Neural progenitor cell (in vitro differentiated cells): Measurements from ENCODE around the gene PHF13. TPM values are rescaled to one million over a fixed set of nuclear protein-coding genes. Genes with fewer than 3 reads are reported as not detected.

Experiments used
- DNase-seq: peaks from one replicate; pipeline ENCODE4 v3.0.0-alpha.2; 2016; ENCODE audit warnings: low spot score
- H2AFZ ChIP-seq: fragments of 200-600 bp; sonication (generic); replicated peaks from 2 replicates; pipeline ENCODE4 v1.6.1; 2016; ENCODE audit warnings: antibody characterized with exemption
- H3F3A ChIP-seq: fragments of 200-600 bp; sonication (generic); 2 replicates; pipeline ENCODE4 v1.6.1; 2016; ENCODE audit warnings: antibody characterized with exemption, low read depth
- H3K27ac ChIP-seq: fragments of 200-600 bp; sonication (generic); 2 replicates; pipeline ENCODE4 v1.5.1; 2016; ENCODE audit warnings: mild to moderate bottlenecking
- H3K27me3 ChIP-seq: fragments of 200-600 bp; sonication (generic); 2 replicates; pipeline ENCODE4 v1.6.1; 2016; ENCODE audit warnings: mild to moderate bottlenecking, moderate library complexity
- H3K36me3 ChIP-seq: fragments of 200-600 bp; sonication (generic); 2 replicates; pipeline ENCODE4 v1.5.1; 2016
- H3K4me1 ChIP-seq: fragments of 200-600 bp; sonication (generic); 2 replicates; pipeline ENCODE4 v1.6.1; 2016; ENCODE audit warnings: mixed run types
- H3K4me2 ChIP-seq: fragments of 200-600 bp; sonication (generic); 2 replicates; pipeline ENCODE4 v1.6.1; 2016
- H3K4me3 ChIP-seq: fragments of 200-600 bp; sonication (generic); 2 replicates; pipeline ENCODE4 v1.5.1; 2016
- H3K79me2 ChIP-seq: fragments of 200-600 bp; sonication (generic); 2 replicates; pipeline ENCODE4 v1.6.1; 2016; ENCODE audit warnings: low read depth
- H3K9ac ChIP-seq: fragments of 200-600 bp; sonication (generic); 2 replicates; pipeline ENCODE4 v1.6.1; 2016
- H3K9me3 ChIP-seq: fragments of 200-600 bp; sonication (generic); 2 replicates; pipeline ENCODE4 v1.5.1; 2016; ENCODE audit warnings: low read depth
- H4K20me1 ChIP-seq: fragments of 200-600 bp; sonication (generic); 2 replicates; pipeline ENCODE4 v1.6.1; 2016; ENCODE audit warnings: low read depth
- H3K27ac Mint-ChIP-seq: 3 replicates; pipeline ENCODE4 v1.8.0; 2021; ENCODE audit warnings: mixed read lengths
- H3K27me3 Mint-ChIP-seq: 2 replicates; pipeline ENCODE4 v1.8.0; 2022; ENCODE audit warnings: low read depth, mild to moderate bottlenecking, inconsistent platforms, moderate library complexity, mixed read lengths; ENCODE audit not compliant: insufficient read depth
- H3K36me3 Mint-ChIP-seq: 3 replicates; pipeline ENCODE4 v1.8.0; 2021; ENCODE audit warnings: mixed read lengths
- H3K4me1 Mint-ChIP-seq: 3 replicates; pipeline ENCODE4 v1.8.0; 2021; ENCODE audit warnings: mixed read lengths
- H3K4me3 Mint-ChIP-seq: 3 replicates; pipeline ENCODE4 v1.8.0; 2021; ENCODE audit warnings: mild to moderate bottlenecking, moderate library complexity, mixed read lengths
- H3K9me3 Mint-ChIP-seq: 3 replicates; pipeline ENCODE4 v1.8.0; 2020; ENCODE audit warnings: mixed read lengths
- CTCF ChIP-seq: fragments of 200-600 bp; sonication (generic); IDR thresholded peaks from 2 replicates; pipeline ENCODE4 v1.5.1; 2017; ENCODE audit warnings: antibody characterized with exemption, mild to moderate bottlenecking
- EZH2 ChIP-seq: fragments of 200-600 bp; sonication (generic); IDR thresholded peaks from 2 replicates; pipeline ENCODE4 v1.6.1; 2017; ENCODE audit warnings: antibody characterized with exemption, mild to moderate bottlenecking, moderate library complexity
- EZH2phosphoT487 ChIP-seq: fragments of 200-600 bp; sonication (generic); IDR thresholded peaks from 2 replicates; pipeline ENCODE4 v1.6.1; 2017; ENCODE audit warnings: antibody characterized with exemption
- total RNA-seq: library from RNA; depleted of rRNA; stranded (reverse); fragments of >200 nt; gene quantifications from 2 replicates; pipeline ENCODE4 v1.2.3, GENCODE V29; 2015; ENCODE audit warnings: low replicate concordance

Gene PHF13
- total RNA-seq, 1 donor from 2014 or later = 32.0 TPM

- H3K79me2 ChIP-seq = no peaks in the 10 kb centered on the region
- Mint-ChIP-seq H3K4me3 (no peak overlapping the region), H3K27ac (no peak overlapping the region), H3K36me3 (no peaks in the 10 kb centered on the region), H3K9me3 (no peaks in the 10 kb centered on the region), H3K4me1 (peaks cover 4% of the 10 kb centered on the region), H3K27me3 (peaks cover 17% of the 10 kb centered on the region)
- H2AFZ ChIP-seq = no peak overlapping the region
- TF ChIP-seq CTCF (no peak), EZH2 (no peak), EZH2phosphoT487 (no peak)
- H3K36me3 ChIP-seq = no peaks in the 10 kb centered on the region
- H3K27ac ChIP-seq = no peak overlapping the region
- H3K9ac ChIP-seq = no peak overlapping the region
- H3K4me1 ChIP-seq = peaks cover 9% of the 10 kb centered on the region
- no peak for DNase-seq
- H3K27me3 ChIP-seq = peaks cover 3% of the 10 kb centered on the region
- no peak overlapping the region for H3K4me3 ChIP-seq
- no peak overlapping the region for H3K4me2 ChIP-seq
- H4K20me1 ChIP-seq = no peaks in the 10 kb centered on the region
- H3K9me3 ChIP-seq = no peaks in the 10 kb centered on the region
- no peaks in the 10 kb centered on the region for H3F3A ChIP-seq
Observed at GRCh38 chr1:6570987-6571386, 42.5 kb upstream of the PHF13 start.

DNA sequence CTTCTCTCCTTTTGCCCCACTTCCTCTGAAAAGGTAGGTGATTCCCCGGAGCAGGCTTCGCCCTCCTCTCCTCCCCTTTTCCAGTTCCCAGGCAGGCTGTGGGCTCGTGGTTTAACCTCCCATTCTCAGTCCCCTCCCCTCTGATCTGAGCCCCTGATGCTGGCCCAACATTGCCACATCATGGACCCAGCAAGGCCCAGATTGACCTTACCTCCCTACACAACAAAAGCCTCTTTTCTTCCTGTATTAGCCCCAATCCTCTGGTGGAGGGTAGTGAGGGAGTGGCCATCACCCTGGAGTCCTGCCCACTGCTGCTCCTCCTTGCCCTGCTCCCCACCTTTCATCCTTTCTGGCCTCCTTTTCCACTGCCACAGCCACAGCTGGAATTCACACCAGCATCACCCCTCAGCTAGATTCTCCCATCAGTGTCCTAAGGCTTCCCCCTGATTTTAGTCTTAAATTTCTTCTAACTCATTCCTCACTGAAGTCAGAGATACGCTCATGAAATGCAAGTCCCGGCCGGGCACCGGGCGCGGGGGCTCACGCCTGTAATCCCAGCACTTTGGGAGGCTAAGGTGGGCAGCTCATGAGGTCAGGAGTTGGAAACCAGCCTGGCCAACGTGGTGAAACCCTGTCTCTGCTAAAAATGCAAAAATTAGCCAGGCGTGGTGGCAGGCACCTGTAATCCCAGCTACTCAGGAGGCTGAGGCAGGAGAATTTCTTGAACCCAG, 40.7 kb upstream of the PHF13 start:
- no peaks in the 10 kb centered on the region for H3K36me3 ChIP-seq
- H3K27ac ChIP-seq = no peak overlapping the region
- H2AFZ ChIP-seq = peak overlapping the region; percentile 42
- H3K9me3 Mint-ChIP-seq = no peaks in the 10 kb centered on the region
- H3K36me3 Mint-ChIP-seq = no peaks in the 10 kb centered on the region
- H3K9ac ChIP-seq = no peak overlapping the region
- H3K27me3 Mint-ChIP-seq = peaks cover 17% of the 10 kb centered on the region
- no peaks in the 10 kb centered on the region for H3K79me2 ChIP-seq
- no peak for DNase-seq
- no peaks in the 10 kb centered on the region for H4K20me1 ChIP-seq
- no peak for TF ChIP-seq EZH2phosphoT487
- no peak for TF ChIP-seq CTCF
- no peak for TF ChIP-seq EZH2
- H3K4me1 Mint-ChIP-seq = peaks cover 4% of the 10 kb centered on the region
- no peaks in the 10 kb centered on the region for H3F3A ChIP-seq
- H3K27me3 ChIP-seq = no peaks in the 10 kb centered on the region
- H3K4me2 ChIP-seq = no peak overlapping the region
- H3K4me3 Mint-ChIP-seq = peak overlapping the region; percentile 10
- H3K4me1 ChIP-seq = peaks cover 9% of the 10 kb centered on the region
- no peak overlapping the region for H3K4me3 ChIP-seq
- no peaks in the 10 kb centered on the region for H3K9me3 ChIP-seq
- H3K27ac Mint-ChIP-seq = no peak overlapping the region

DNA sequence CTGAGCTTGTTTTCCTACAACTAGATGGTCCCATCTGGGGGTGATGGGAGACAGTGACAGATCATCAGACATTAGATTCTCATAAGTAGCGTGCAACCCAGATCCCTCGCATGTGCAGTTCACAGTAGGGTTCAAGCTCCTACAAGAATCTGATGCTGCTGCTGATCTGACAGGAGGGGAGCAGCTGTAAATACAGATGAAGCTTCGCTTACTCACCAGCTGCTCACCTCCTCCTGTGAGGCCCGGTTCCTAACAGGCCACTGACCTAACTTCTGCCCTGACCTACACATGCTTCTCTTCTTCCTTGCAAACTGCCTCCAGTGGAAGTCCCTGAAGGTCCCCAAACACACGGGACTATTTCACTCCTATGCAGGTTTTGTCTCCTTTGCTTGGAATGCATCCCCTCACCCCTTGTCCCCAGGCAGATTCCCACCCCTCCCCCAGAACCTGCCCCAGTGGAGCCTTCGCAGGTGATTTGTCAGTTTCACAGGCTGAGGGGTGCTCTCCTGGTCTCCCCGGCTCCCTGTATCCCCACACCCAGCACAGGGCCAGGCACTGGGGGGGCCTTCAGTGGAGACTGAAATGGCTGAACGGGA, 39.4 kb upstream of the PHF13 start:
- Histone ChIP-seq H3K4me2 (no peak overlapping the region), H3K9me3 (no peaks in the 10 kb centered on the region), H3K4me1 (peaks cover 10% of the 10 kb centered on the region), H3K27ac (no peak overlapping the region), H3K79me2 (no peaks in the 10 kb centered on the region), H3K36me3 (no peaks in the 10 kb centered on the region), H2AFZ (no peak overlapping the region), H3F3A (peaks cover 3% of the 10 kb centered on the region), H3K9ac (no peak overlapping the region), H3K4me3 (no peak overlapping the region), H4K20me1 (no peaks in the 10 kb centered on the region), H3K27me3 (no peaks in the 10 kb centered on the region)
- H3K4me3 Mint-ChIP-seq = no peak overlapping the region
- H3K4me1 Mint-ChIP-seq = peaks cover 10% of the 10 kb centered on the region
- no peak for DNase-seq
- TF ChIP-seq EZH2 (no peak), CTCF (no peak), EZH2phosphoT487 (no peak)
- no peak overlapping the region for H3K27ac Mint-ChIP-seq
- no peaks in the 10 kb centered on the region for H3K36me3 Mint-ChIP-seq
- H3K27me3 Mint-ChIP-seq = peaks cover 13% of the 10 kb centered on the region
- no peaks in the 10 kb centered on the region for H3K9me3 Mint-ChIP-seq
